K562 (cell line): Measurements from ENCODE around the gene SLC7A10. TPM values are rescaled to one million over a fixed set of nuclear protein-coding genes. Genes with fewer than 3 reads are reported as not detected.

ENCODE experiments used
- ATAC-seq: fragments of 200-7000 bp; cut with Tn5 transposase; 3 replicates; pipeline ENCODE4 v1.9.1; 2020; ENCODE audit warnings: moderate library complexity
- BruUV-seq: library from RNA; stranded (reverse); fragments of 400-500 nt; replicated peaks from 2 replicates; lab custom pipeline; 2021; lab: Mats Ljungman, UMichigan
- CTCF ChIA-PET: fragments of 300-600 bp; formaldehyde crosslinking; extraction: SDS; loops from one replicate; lab custom pipeline; 2021; ENCODE audit warnings: low intra/inter-chr PET ratio; lab: Yijun Ruan, JAX
- POLR2A ChIA-PET: fragments of 300-600, 350-650 bp; sonication (Branson Sonifier 250); formaldehyde crosslinking; extraction: SDS; loops from one replicate; lab custom pipeline; 2021; ENCODE audit warnings: antibody characterized with exemption, inconsistent platforms; lab: Yijun Ruan, JAX
- DNase-seq, 4 experiments: peaks; one replicate each; pipeline versions ENCODE4 v3.0.0 to v3.0.0-alpha.2; 2011 to 2018; ENCODE audit warnings: low spot score in 3 of 4, mixed read lengths in 3 of 4; ENCODE audit errors: extremely low read depth in 1 of 4
- FAIRE-seq: peaks from 2 replicates; lab custom pipeline; 2011; peaks lifted over from hg19 to GRCh38; lab: Jason Lieb, UNC
- H2AFZ ChIP-seq: 2 replicates; pipeline ENCODE4 v1.6.0; 2011; ENCODE audit warnings: low read depth, low read length, control low read depth, inconsistent platforms
- H3K27ac ChIP-seq: fragments of 200-600 bp; 3 replicates; pipeline ENCODE4 v1.8.0; 2011; ENCODE audit warnings: low read depth, mild to moderate bottlenecking, control low read depth, inconsistent platforms, low read length, moderate library complexity, mixed read lengths; ENCODE audit errors: extremely low read depth
- H3K27me3 ChIP-seq, 2 experiments: fragments of 300-600 bp in 1 of 2; 2 replicates in 1 of 2; 3 replicates in 1 of 2; pipeline versions ENCODE4 v1.6.0 to v1.8.0; 2011; ENCODE audit warnings: inconsistent platforms in 2 of 2, low read length in 2 of 2, mild to moderate bottlenecking in 1 of 2, mixed read lengths in 1 of 2, moderate library complexity in 1 of 2; ENCODE audit not compliant: control insufficient read depth in 2 of 2, insufficient read depth in 2 of 2
- H3K36me3 ChIP-seq: fragments of 300-600 bp; 3 replicates; pipeline ENCODE4 v1.8.0; 2011; ENCODE audit warnings: mild to moderate bottlenecking, low read length, inconsistent platforms; ENCODE audit not compliant: control insufficient read depth, insufficient read depth
- H3K4me1 ChIP-seq, 2 experiments: fragments of 200-600 bp in 1 of 2; replicated peaks in 1 of 2; 2 replicates in 1 of 2; 3 replicates in 1 of 2; pipeline versions ENCODE4 v1.5.1 to v1.8.0; 2011; ENCODE audit warnings: inconsistent platforms in 2 of 2, low read length in 2 of 2, mild to moderate bottlenecking in 1 of 2, mixed read lengths in 1 of 2, moderate library complexity in 1 of 2; ENCODE audit not compliant: control insufficient read depth in 2 of 2, insufficient read depth in 2 of 2
- H3K4me2 ChIP-seq: 2 replicates; pipeline ENCODE4 v1.6.1; 2011; ENCODE audit warnings: low read length, control low read depth, inconsistent platforms, mixed read lengths; ENCODE audit not compliant: insufficient read depth
- H3K4me3 ChIP-seq: fragments of 200-600 bp; sonication (generic), shearing (Covaris generic); 2 replicates; pipeline ENCODE4 v1.5.1; 2016; ENCODE audit warnings: control low read depth, inconsistent platforms
- H3K79me2 ChIP-seq: fragments of 200-600 bp; 3 replicates; pipeline ENCODE4 v1.8.0; 2011; ENCODE audit warnings: low read length, inconsistent platforms; ENCODE audit not compliant: control insufficient read depth, insufficient read depth
- H3K9ac ChIP-seq, 2 experiments: 2 replicates each; pipeline versions ENCODE4 v1.6.0 to v1.6.1; 2011; ENCODE audit warnings: low read depth in 2 of 2, low read length in 2 of 2, control low read depth in 1 of 2, inconsistent platforms in 1 of 2, mild to moderate bottlenecking in 1 of 2, mixed read lengths in 1 of 2; ENCODE audit not compliant: insufficient read depth in 1 of 2
- H3K9me1 ChIP-seq: one replicate; pipeline ENCODE4 v1.6.0; 2011; ENCODE audit warnings: inconsistent platforms, mild to moderate bottlenecking, low read length, moderate library complexity; ENCODE audit not compliant: control insufficient read depth, insufficient read depth
- H3K9me3 ChIP-seq: replicated peaks from 2 replicates; pipeline ENCODE4 v1.5.1; 2011; ENCODE audit warnings: low read depth, low read length, inconsistent platforms; ENCODE audit not compliant: control insufficient read depth, insufficient read depth
- H4K20me1 ChIP-seq: replicated peaks from 2 replicates; pipeline ENCODE4 v1.6.1; 2011; ENCODE audit warnings: low read length, inconsistent platforms, mixed read lengths; ENCODE audit not compliant: control insufficient read depth, insufficient read depth
- DIDO1 ChIP-seq: fragments of 450-650 bp; IDR thresholded peaks from 2 replicates; pipeline ENCODE4 v1.6.1; 2016; ENCODE audit warnings: low read depth, missing biosample characterization, missing genetic modification characterization
- KDM4B ChIP-seq, 2 experiments: fragments of 450-650 bp in 1 of 2; sonication (generic) in 1 of 2; IDR thresholded peaks; 2 replicates each; pipeline ENCODE4 v1.6.1; 2016 to 2017; ENCODE audit warnings: borderline replicate concordance in 2 of 2, antibody characterized with exemption in 1 of 2, low read depth in 1 of 2, mild to moderate bottlenecking in 1 of 2
- LARP7 ChIP-seq: fragments of 450-650 bp; IDR thresholded peaks from 2 replicates; pipeline ENCODE4 v1.6.1; 2016
- RHOXF2B ChIP-seq: fragments of 250-450 bp; sonication (Bioruptor Pico); conservative IDR thresholded peaks from 2 replicates; pipeline ENCODE4 v1.5.1; 2021
- SMAD2 ChIP-seq: fragments of 150-350 bp; IDR thresholded peaks from 2 replicates; pipeline ENCODE4 v1.6.1; 2014; ENCODE audit warnings: low read depth, mild to moderate bottlenecking, low read length
- TAF7 ChIP-seq: fragments of 450-650 bp; IDR thresholded peaks from 2 replicates; pipeline ENCODE4 v1.6.1; 2016; ENCODE audit warnings: missing genetic modification characterization, missing compliant biosample characterization
- ZNF318 ChIP-seq, 2 experiments: fragments of 450-650 bp; IDR thresholded peaks; 2 replicates each; pipeline ENCODE4 v1.6.1; 2016; ENCODE audit warnings: mild to moderate bottlenecking in 2 of 2, borderline replicate concordance in 1 of 2, low read depth in 1 of 2, moderate library complexity in 1 of 2
- ZNF41 ChIP-seq: fragments of 250-450 bp; sonication (Bioruptor Pico); conservative IDR thresholded peaks from 2 replicates; pipeline ENCODE4 v1.4.0; 2020; ENCODE audit warnings: mild to moderate bottlenecking
- ZNF436 ChIP-seq: fragments of 250-450, 450-650 bp; sonication (Bioruptor Pico); formaldehyde crosslinking; IDR thresholded peaks from 2 replicates; pipeline ENCODE4 v1.7.0; 2020; ENCODE audit warnings: mild to moderate bottlenecking
- WGBS: fragments of 100-300 bp; shearing (Covaris generic); methylation state at CpG from one replicate; pipeline ENCODE4 v1.1.6; 2016; ENCODE audit warnings: low coverage, mixed read lengths; ENCODE audit not compliant: insufficient coverage; ENCODE audit errors: missing lambda C conversion rate; 5-methylcytosine and 5-hydroxymethylcytosine counted together
- in situ Hi-C: fragments of 300-500 bp; cut with MboI; formaldehyde crosslinking; loops from 4 replicates; pipeline ENCODE4 v1.15.0; 2018; ENCODE audit warnings: inconsistent platforms, mixed read lengths
- intact Hi-C: fragments of 100-400 bp; cut with micrococcal nuclease; formaldehyde crosslinking; loops from 2 replicates; pipeline ENCODE4 v1.14.2; 2022
- polyA plus RNA-seq, 8 experiments: library from polyadenylated mRNA; depleted of rRNA in 4 of 8; stranded (reverse) in 5 of 8; unstranded in 3 of 8; fragments of >200 nt; fragmentation: Nextera tagmentation in 2 of 8; fragmentation: Illumina TruSeq in 1 of 8; extraction: Ambion mirVana in 2 of 8; extraction: Trizol in 1 of 8; gene quantifications; 2 replicates each; pipeline versions ENCODE4 v1.2.1 to v1.2.3, GENCODE V29; 2011 to 2014; ENCODE audit warnings: inconsistent platforms in 1 of 8, missing spikeins in 1 of 8
- total RNA-seq, 7 experiments: library from RNA; depleted of rRNA in 6 of 7; stranded (reverse); fragments of >200 nt in 6 of 7; fragmentation: Illumina TruSeq in 2 of 7; extraction: Trizol in 2 of 7; gene quantifications; 2 replicates each; pipeline versions ENCODE4 v1.2.1 to v1.2.3, GENCODE V29; 2011 to 2021; ENCODE audit warnings: low replicate concordance in 1 of 7
- TF ChIP-seq, protein P1 (sequence below): IDR thresholded peaks from 2 replicates; pipeline ENCODE4 v1.6.1; 2012; ENCODE audit warnings: low read depth, low read length, improper control_type of control experiment, borderline replicate concordance
- TF ChIP-seq, protein P2 (sequence below): fragments of 250-450 bp; sonication (Bioruptor Pico); IDR thresholded peaks from 2 replicates; pipeline ENCODE4 v1.8.0; 2021; ENCODE audit warnings: mild to moderate bottlenecking, moderate library complexity

Gene SLC7A10
- total and polyA plus RNA-seq, 9 of the 15 experiments (the other 6 are each of a cell fraction or from before 2014, with no cell fraction given) = 0.07 TPM; not detected in 8

GRCh38 chr19:33234092-33234491 lies 8.4 kb upstream of the SLC7A10 start:
- no peak overlapping the region for H3K4me2 ChIP-seq
- no peak overlapping the region for H3K27ac ChIP-seq
- 3% methylated on average over 7 of the region's 8 CpGs for WGBS
- H3K79me2 ChIP-seq = no peaks in the 10 kb centered on the region
- DNase-seq (no peak), ATAC-seq (no peak)
- no peaks in the 10 kb centered on the region; the same call in 1 of the 2 replicates for H3K9me3 ChIP-seq
- peaks cover 15% of the 10 kb centered on the region for H4K20me1 ChIP-seq
- intact Hi-C loops = no loop called here
- H3K4me3 ChIP-seq = no peak overlapping the region
- no peak for TF ChIP-seq DIDO1
- no peak for TF ChIP-seq KDM4B (IDR thresholded peaks at IDR 0.05; ENCODE audit: borderline replicate concordance in 2 of 2, low read depth in 1 of 2)
- no peak for TF ChIP-seq TAF7 (tag)
- no peak for TF ChIP-seq RHOXF2B
- no peak for TF ChIP-seq ZNF436 (CRISPR knock-in tag)
- TF ChIP-seq, protein P1, sequence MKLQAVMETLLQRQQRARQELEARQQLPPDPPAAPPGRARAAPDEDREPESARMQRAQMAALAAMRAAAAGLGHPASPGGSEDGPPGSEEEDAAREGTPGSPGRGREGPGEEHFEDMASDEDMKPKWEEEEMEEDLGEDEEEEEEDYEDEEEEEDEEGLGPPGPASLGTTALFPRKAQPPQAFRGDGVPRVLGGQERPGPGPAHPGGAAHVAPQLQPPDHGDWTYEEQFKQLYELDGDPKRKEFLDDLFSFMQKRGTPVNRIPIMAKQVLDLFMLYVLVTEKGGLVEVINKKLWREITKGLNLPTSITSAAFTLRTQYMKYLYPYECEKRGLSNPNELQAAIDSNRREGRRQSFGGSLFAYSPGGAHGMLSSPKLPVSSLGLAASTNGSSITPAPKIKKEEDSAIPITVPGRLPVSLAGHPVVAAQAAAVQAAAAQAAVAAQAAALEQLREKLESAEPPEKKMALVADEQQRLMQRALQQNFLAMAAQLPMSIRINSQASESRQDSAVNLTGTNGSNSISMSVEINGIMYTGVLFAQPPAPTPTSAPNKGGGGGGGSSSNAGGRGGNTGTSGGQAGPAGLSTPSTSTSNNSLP = no peak
- TF ChIP-seq, protein P2, sequence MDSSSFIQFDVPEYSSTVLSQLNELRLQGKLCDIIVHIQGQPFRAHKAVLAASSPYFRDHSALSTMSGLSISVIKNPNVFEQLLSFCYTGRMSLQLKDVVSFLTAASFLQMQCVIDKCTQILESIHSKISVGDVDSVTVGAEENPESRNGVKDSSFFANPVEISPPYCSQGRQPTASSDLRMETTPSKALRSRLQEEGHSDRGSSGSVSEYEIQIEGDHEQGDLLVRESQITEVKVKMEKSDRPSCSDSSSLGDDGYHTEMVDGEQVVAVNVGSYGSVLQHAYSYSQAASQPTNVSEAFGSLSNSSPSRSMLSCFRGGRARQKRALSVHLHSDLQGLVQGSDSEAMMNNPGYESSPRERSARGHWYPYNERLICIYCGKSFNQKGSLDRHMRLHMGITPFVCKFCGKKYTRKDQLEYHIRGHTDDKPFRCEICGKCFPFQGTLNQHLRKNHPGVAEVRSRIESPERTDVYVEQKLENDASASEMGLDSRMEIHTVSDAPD = no peak
- TF ChIP-seq LARP7 = no peak
- TF ChIP-seq ZNF318 (IDR thresholded peaks at IDR 0.05; ENCODE audit: borderline replicate concordance in 1 of 2, low read depth in 1 of 2) = no peak
- no peak for TF ChIP-seq ZNF41 (CRISPR knock-in tag)
- TF ChIP-seq SMAD2 = no peak
- TF ChIP-seq, all 486 proteins: peak for 0
- Histone ChIP-seq H3K9me1 (no peaks in the 10 kb centered on the region), H2AFZ (no peak overlapping the region), H3K9ac (no peak overlapping the region), H3K27me3 (peaks cover 2 to 37% of the 10 kb centered on the region in 2 experiments; a peak in 3 of 5 replicates), H3K4me1 (peaks cover 0 to 9% of the 10 kb centered on the region in 2 experiments; a peak in 2 of 5 replicates), H3K36me3 (no peaks in the 10 kb centered on the region)
- ChIA-PET POLR2A (no interaction called here), CTCF (interaction anchor here (1.3 kb wide), 1 partner anchor 173 kb away, joined by 7 read pairs; no protein-coding TSS in a partner anchor)
- no TSS peak for BruUV-seq
- FAIRE-seq = no peak
- in situ Hi-C loops = no loop called here
